GM12878 (cell line): ENCODE measurements around the gene DCAF5. TPM values are rescaled to one million over a fixed set of nuclear protein-coding genes. Genes with fewer than 3 reads are reported as not detected.

Experiments
- ATAC-seq: fragments of 200-7000 bp; cut with Tn5 transposase; 3 replicates; pipeline ENCODE4 v1.9.1; 2020; ENCODE audit warnings: mild to moderate bottlenecking, moderate library complexity
- BruUV-seq: library from RNA; stranded (reverse); fragments of 400-500 nt; replicated peaks from 2 replicates; lab custom pipeline; 2021; lab: Mats Ljungman, UMichigan
- CTCF ChIA-PET: fragments of 300-600 bp; sonication (Branson Sonifier 250); formaldehyde crosslinking; extraction: SDS; loops from one replicate; lab custom pipeline; 2021; ENCODE audit warnings: inconsistent platforms; lab: Yijun Ruan, JAX
- POLR2A ChIA-PET: fragments of 350-600 bp; formaldehyde crosslinking; extraction: SDS; loops from one replicate; lab custom pipeline; 2021; ENCODE audit warnings: inconsistent platforms; lab: Charles Lee
- RAD21 ChIA-PET: fragments of 300-600 bp; sonication (Branson Sonifier 250); formaldehyde crosslinking; loops from one replicate; lab custom pipeline; 2023; ENCODE audit warnings: antibody characterized with exemption; ENCODE audit not compliant: unreplicated experiment; lab: Charles Lee
- SMC1A ChIA-PET: fragments of 300-600 bp; sonication (Branson Sonifier 250); formaldehyde crosslinking; loops from one replicate; lab custom pipeline; 2023; ENCODE audit not compliant: unreplicated experiment, uncharacterized antibody; lab: Charles Lee
- DNase-seq: peaks from one replicate; pipeline ENCODE4 v3.0.0-alpha.2; 2011; ENCODE audit warnings: low read depth, low spot score
- FAIRE-seq: peaks from 3 replicates; lab custom pipeline; 2011; peaks lifted over from hg19 to GRCh38; lab: Jason Lieb, UNC
- H2AFZ ChIP-seq: 2 replicates; pipeline ENCODE4 v1.6.0; 2011; ENCODE audit warnings: low read depth, low read length, control low read depth; ENCODE audit not compliant: control insufficient read depth
- H3K27ac ChIP-seq: 2 replicates; pipeline ENCODE4 v1.5.1; 2011; ENCODE audit warnings: control low read depth; ENCODE audit not compliant: control insufficient read depth, insufficient read depth
- H3K27me3 ChIP-seq, 2 experiments: replicated peaks in 1 of 2; 2 replicates each; pipeline versions ENCODE4 v1.6.0 to v1.6.1; 2011; ENCODE audit warnings: low read length in 1 of 2; ENCODE audit not compliant: control insufficient read depth in 2 of 2, insufficient read depth in 2 of 2
- H3K36me3 ChIP-seq, 2 experiments: 2 replicates each; pipeline ENCODE4 v1.5.1; 2011; ENCODE audit warnings: low read length in 1 of 2; ENCODE audit not compliant: control insufficient read depth in 2 of 2, insufficient read depth in 2 of 2
- H3K4me1 ChIP-seq: 2 replicates; pipeline ENCODE4 v1.6.1; 2011; ENCODE audit warnings: mild to moderate bottlenecking, low read length, moderate library complexity, mixed read lengths; ENCODE audit not compliant: control insufficient read depth, insufficient read depth
- H3K4me2 ChIP-seq: 2 replicates; pipeline ENCODE4 v1.6.0; 2011; ENCODE audit warnings: control low read depth; ENCODE audit not compliant: control insufficient read depth, insufficient read depth
- H3K4me3 ChIP-seq: fragments of 200-600 bp; sonication (generic); 2 replicates; pipeline ENCODE4 v1.5.1; 2016
- H3K79me2 ChIP-seq: 2 replicates; pipeline ENCODE4 v1.6.0; 2011; ENCODE audit warnings: low read length; ENCODE audit not compliant: control insufficient read depth, insufficient read depth
- H3K9ac ChIP-seq: 2 replicates; pipeline ENCODE4 v1.8.0; 2011; ENCODE audit warnings: low read length, control low read depth, mixed read lengths; ENCODE audit not compliant: control insufficient read depth, insufficient read depth
- H3K9me3 ChIP-seq: replicated peaks from 3 replicates; pipeline ENCODE4 v1.5.1; 2011; ENCODE audit warnings: mild to moderate bottlenecking, low read length; ENCODE audit not compliant: control insufficient read depth, insufficient read depth
- H4K20me1 ChIP-seq: 2 replicates; pipeline ENCODE4 v1.6.0; 2011; ENCODE audit not compliant: control insufficient read depth, insufficient read depth
- DPF2 ChIP-seq: fragments of 450-650 bp; IDR thresholded peaks from 2 replicates; pipeline ENCODE4 v1.6.1; 2017; ENCODE audit warnings: mild to moderate bottlenecking
- MEF2B ChIP-seq: fragments of 450-650 bp; IDR thresholded peaks from 2 replicates; pipeline ENCODE4 v1.6.1; 2018; ENCODE audit warnings: mild to moderate bottlenecking, moderate library complexity; ENCODE audit not compliant: partially characterized antibody, poor library complexity, severe bottlenecking
- SPI1 ChIP-seq: IDR thresholded peaks from 2 replicates; pipeline ENCODE4 v1.6.1; 2011; ENCODE audit warnings: low read depth, mild to moderate bottlenecking, low read length, moderate library complexity, borderline replicate concordance; ENCODE audit not compliant: insufficient read depth
- ZBED1 ChIP-seq: IDR thresholded peaks from 2 replicates; pipeline ENCODE4 v1.6.1; 2016; ENCODE audit warnings: borderline replicate concordance
- WGBS: methylation state at CpG from one replicate; pipeline ENCODE4 v1.1.6; 2016; ENCODE audit warnings: low lambda C conversion rate; ENCODE audit not compliant: insufficient replicate concordance, insufficient coverage; ENCODE audit errors: missing lambda C conversion rate; 5-methylcytosine and 5-hydroxymethylcytosine counted together
- in situ Hi-C: fragments of 300-500 bp; cut with MboI; formaldehyde crosslinking; loops from 9 replicates; pipeline ENCODE4 v1.14.3; 2018; ENCODE audit warnings: mixed read lengths
- intact Hi-C: fragments of 100-400 bp; cut with micrococcal nuclease; formaldehyde crosslinking; loops from one replicate; pipeline ENCODE4 v1.14.2; 2022; ENCODE audit not compliant: unreplicated experiment
- polyA plus RNA-seq, 11 experiments: library from polyadenylated mRNA; depleted of rRNA in 4 of 11; unstranded in 6 of 11; stranded (reverse) in 5 of 11; fragments of >200 nt; fragmentation: Nextera tagmentation in 4 of 11; fragmentation: Illumina TruSeq in 1 of 11; extraction: Ambion mirVana in 4 of 11; extraction: Trizol in 1 of 11; gene quantifications; 1 replicate in 1 of 11; 2 replicates in 10 of 11; pipeline versions ENCODE4 v1.2.1 to v1.2.3, GENCODE V29; 2011 to 2016; ENCODE audit warnings: inconsistent platforms in 2 of 11, missing spikeins in 2 of 11, low read depth in 1 of 11
- total RNA-seq, 4 experiments: library from RNA; depleted of rRNA in 3 of 4; stranded (reverse); fragments of >200 nt in 3 of 4; fragmentation: Illumina TruSeq in 1 of 4; extraction: Trizol in 1 of 4; gene quantifications; 2 replicates each; pipeline versions ENCODE4 v1.2.1 to v1.2.3, GENCODE V29; 2013 to 2021
- TF ChIP-seq, protein P1 (sequence below): fragments of 450-650 bp; IDR thresholded peaks from 2 replicates; pipeline ENCODE4 v1.6.1; 2016; ENCODE audit warnings: mild to moderate bottlenecking, moderate library complexity, borderline replicate concordance
- TF ChIP-seq, protein P2 (sequence below): fragments of 450-650 bp; IDR thresholded peaks from 2 replicates; pipeline ENCODE4 v1.6.1; 2017; ENCODE audit warnings: mild to moderate bottlenecking
- TF ChIP-seq, protein P3 (sequence below): fragments of 150-350 bp; IDR thresholded peaks from 2 replicates; pipeline ENCODE4 v1.6.1; 2014; ENCODE audit warnings: mild to moderate bottlenecking, low read depth, low read length
- TF ChIP-seq, protein P4 (sequence below): fragments of 450-650 bp; formaldehyde crosslinking; IDR thresholded peaks from 2 replicates; pipeline ENCODE4 v1.5.0; 2022; ENCODE audit warnings: mild to moderate bottlenecking, missing genetic modification characterization

The DCAF5 gene
- total and polyA plus RNA-seq, 10 of the 15 experiments (the other 5 are each of a cell fraction or from before 2014, with no cell fraction given) = 6.8 to 38.1 (median 19.1) TPM

DNA sequence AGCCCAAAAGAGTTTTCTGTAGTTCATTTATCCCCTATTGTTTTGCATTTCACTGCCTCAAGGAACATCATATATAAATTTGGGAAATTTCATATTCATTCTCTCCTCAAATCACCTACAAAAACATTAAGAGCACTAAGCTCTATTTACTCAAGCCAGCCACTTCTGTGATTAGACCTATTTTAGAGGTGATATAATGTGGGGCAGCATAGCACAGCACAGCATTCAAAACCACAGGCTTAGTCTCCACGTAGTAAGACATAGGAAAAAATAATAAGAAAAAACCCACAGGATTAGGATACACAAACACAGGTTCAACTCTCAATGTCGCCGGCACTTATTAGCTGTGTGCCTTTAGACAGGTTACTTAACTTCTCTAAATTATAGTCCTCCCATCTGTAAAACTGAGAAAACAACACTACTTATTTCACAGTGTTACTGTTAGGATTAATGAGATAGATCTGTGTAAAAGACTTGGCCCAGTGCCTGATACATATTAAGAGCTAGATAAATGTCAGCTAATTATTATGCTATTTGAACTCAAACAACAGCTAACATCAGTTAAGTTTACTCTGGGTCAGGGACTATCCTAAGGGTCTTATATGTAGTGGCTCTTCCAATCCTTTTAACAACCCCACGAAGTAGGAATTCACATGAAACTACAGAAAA is 20.3 kb downstream of the DCAF5 start:
- no peak overlapping the region; the same call in 1 of the 2 replicates for H3K27ac ChIP-seq
- 0 out of 2 replicates have a peak, but pooled peaks cover 3% of the 10 kb centered on the region for H4K20me1 ChIP-seq
- H3K79me2 ChIP-seq = peaks cover 32% of the 10 kb centered on the region
- intact Hi-C loops (no loop called here), in situ Hi-C loops (no loop called here)
- H3K36me3 ChIP-seq = peaks cover 0 to 7% of the 10 kb centered on the region in 2 experiments; a peak in 2 of 4 replicates
- no TSS peak for BruUV-seq
- ChIA-PET POLR2A (interaction anchor here (1.0 to 1.3 kb wide), 3 partner anchors 14 to 21 kb away, joined by 3 to 4 read pairs (median 3); no protein-coding TSS in a partner anchor), SMC1A (interaction anchor here (0.8 to 4.2 kb wide), 10 partner anchors 10 to 253 kb away, joined by 3 to 40 read pairs (median 4); partner anchors contain the start of gene DCAF5), CTCF (interaction anchor here (0.7 to 5.2 kb wide), 11 partner anchors 10 to 404 kb away, joined by 3 to 43 read pairs (median 3); no protein-coding TSS in a partner anchor), RAD21 (interaction anchor here (1.3 to 1.4 kb wide), 2 partner anchors 14 to 327 kb away, joined by 3 to 6 read pairs; no protein-coding TSS in a partner anchor)
- no peaks in the 10 kb centered on the region for H3K9me3 ChIP-seq
- DNase-seq (no peak), ATAC-seq (no peak), FAIRE-seq (no peak)
- TF ChIP-seq, protein P1, sequence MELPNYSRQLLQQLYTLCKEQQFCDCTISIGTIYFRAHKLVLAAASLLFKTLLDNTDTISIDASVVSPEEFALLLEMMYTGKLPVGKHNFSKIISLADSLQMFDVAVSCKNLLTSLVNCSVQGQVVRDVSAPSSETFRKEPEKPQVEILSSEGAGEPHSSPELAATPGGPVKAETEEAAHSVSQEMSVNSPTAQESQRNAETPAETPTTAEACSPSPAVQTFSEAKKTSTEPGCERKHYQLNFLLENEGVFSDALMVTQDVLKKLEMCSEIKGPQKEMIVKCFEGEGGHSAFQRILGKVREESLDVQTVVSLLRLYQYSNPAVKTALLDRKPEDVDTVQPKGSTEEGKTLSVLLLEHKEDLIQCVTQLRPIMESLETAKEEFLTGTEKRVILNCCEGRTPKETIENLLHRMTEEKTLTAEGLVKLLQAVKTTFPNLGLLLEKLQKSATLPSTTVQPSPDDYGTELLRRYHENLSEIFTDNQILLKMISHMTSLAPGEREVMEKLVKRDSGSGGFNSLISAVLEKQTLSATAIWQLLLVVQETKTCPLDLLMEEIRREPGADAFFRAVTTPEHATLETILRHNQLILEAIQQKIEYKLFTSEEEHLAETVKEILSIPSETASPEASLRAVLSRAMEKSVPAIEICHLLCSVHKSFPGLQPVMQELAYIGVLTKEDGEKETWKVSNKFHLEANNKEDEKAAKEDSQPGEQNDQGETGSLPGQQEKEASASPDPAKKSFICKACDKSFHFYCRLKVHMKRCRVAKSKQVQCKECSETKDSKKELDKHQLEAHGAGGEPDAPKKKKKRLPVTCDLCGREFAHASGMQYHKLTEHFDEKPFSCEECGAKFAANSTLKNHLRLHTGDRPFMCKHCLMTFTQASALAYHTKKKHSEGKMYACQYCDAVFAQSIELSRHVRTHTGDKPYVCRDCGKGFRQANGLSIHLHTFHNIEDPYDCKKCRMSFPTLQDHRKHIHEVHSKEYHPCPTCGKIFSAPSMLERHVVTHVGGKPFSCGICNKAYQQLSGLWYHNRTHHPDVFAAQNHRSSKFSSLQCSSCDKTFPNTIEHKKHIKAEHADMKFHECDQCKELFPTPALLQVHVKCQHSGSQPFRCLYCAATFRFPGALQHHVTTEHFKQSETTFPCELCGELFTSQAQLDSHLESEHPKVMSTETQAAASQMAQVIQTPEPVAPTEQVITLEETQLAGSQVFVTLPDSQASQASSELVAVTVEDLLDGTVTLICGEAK = no peak
- TF ChIP-seq DPF2 (no peak), SPI1 (no peak), MEF2B (no peak), ZBED1 (no peak)
- TF ChIP-seq, protein P2, sequence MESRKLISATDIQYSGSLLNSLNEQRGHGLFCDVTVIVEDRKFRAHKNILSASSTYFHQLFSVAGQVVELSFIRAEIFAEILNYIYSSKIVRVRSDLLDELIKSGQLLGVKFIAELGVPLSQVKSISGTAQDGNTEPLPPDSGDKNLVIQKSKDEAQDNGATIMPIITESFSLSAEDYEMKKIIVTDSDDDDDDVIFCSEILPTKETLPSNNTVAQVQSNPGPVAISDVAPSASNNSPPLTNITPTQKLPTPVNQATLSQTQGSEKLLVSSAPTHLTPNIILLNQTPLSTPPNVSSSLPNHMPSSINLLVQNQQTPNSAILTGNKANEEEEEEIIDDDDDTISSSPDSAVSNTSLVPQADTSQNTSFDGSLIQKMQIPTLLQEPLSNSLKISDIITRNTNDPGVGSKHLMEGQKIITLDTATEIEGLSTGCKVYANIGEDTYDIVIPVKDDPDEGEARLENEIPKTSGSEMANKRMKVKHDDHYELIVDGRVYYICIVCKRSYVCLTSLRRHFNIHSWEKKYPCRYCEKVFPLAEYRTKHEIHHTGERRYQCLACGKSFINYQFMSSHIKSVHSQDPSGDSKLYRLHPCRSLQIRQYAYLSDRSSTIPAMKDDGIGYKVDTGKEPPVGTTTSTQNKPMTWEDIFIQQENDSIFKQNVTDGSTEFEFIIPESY = no peak
- TF ChIP-seq, protein P3, sequence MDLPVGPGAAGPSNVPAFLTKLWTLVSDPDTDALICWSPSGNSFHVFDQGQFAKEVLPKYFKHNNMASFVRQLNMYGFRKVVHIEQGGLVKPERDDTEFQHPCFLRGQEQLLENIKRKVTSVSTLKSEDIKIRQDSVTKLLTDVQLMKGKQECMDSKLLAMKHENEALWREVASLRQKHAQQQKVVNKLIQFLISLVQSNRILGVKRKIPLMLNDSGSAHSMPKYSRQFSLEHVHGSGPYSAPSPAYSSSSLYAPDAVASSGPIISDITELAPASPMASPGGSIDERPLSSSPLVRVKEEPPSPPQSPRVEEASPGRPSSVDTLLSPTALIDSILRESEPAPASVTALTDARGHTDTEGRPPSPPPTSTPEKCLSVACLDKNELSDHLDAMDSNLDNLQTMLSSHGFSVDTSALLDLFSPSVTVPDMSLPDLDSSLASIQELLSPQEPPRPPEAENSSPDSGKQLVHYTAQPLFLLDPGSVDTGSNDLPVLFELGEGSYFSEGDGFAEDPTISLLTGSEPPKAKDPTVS = no peak
- TF ChIP-seq, protein P4, sequence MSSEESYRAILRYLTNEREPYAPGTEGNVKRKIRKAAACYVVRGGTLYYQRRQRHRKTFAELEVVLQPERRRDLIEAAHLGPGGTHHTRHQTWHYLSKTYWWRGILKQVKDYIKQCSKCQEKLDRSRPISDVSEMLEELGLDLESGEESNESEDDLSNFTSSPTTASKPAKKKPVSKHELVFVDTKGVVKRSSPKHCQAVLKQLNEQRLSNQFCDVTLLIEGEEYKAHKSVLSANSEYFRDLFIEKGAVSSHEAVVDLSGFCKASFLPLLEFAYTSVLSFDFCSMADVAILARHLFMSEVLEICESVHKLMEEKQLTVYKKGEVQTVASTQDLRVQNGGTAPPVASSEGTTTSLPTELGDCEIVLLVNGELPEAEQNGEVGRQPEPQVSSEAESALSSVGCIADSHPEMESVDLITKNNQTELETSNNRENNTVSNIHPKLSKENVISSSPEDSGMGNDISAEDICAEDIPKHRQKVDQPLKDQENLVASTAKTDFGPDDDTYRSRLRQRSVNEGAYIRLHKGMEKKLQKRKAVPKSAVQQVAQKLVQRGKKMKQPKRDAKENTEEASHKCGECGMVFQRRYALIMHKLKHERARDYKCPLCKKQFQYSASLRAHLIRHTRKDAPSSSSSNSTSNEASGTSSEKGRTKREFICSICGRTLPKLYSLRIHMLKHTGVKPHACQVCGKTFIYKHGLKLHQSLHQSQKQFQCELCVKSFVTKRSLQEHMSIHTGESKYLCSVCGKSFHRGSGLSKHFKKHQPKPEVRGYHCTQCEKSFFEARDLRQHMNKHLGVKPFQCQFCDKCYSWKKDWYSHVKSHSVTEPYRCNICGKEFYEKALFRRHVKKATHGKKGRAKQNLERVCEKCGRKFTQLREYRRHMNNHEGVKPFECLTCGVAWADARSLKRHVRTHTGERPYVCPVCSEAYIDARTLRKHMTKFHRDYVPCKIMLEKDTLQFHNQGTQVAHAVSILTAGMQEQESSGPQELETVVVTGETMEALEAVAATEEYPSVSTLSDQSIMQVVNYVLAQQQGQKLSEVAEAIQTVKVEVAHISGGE (CRISPR knock-in tag) = no peak
- H2AFZ ChIP-seq = no peak overlapping the region
- H3K27me3 ChIP-seq = no peaks in the 10 kb centered on the region
- no peak overlapping the region for H3K9ac ChIP-seq
- WGBS = 88% methylated on average over 4 of the region's 4 CpGs
- H3K4me1 ChIP-seq = peaks cover 15% of the 10 kb centered on the region
- H3K4me3 ChIP-seq = no peak overlapping the region
- H3K4me2 ChIP-seq = no peak overlapping the region
